ENCODE results near the gene MAP3K4. TPM values are rescaled to one million over a fixed set of nuclear protein-coding genes. Genes with fewer than 3 reads are reported as not detected.
A peak's percentile ranks its signal among the peaks of the same experiment; 100 is the strongest.

Gene MAP3K4
- total RNA-seq, 1 experiment from 2014 or later = 27.9 TPM

DNA sequence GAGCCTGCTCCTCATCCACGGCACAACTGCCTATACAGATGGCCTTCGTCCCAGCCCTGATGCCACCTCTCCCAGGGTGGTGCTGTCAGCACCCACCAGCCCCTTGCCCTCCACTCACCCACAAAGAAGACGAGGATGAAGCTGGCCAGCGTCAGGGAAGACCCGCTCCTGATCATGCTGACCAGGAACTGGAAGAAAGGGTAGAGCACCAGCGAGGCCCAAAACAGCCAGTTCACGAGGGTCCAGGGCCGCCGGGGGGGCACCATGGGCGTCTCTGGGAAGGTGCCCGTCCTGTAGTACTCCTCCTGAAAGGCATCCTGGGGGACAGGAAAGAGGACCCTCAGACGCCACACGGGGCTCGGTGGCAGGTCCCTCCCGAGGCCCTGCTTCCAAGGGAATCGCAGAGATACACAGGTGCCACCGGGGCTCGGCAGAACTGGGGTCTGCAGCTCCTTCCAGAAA lies 147.8 kb downstream of the MAP3K4 start:
- H3K27ac ChIP-seq (ENCODE audit: low read length) = peak overlapping the region; percentile 86
- H3K4me2 ChIP-seq (ENCODE audit: low read length) = no peak overlapping the region
- intact Hi-C loops (cut with micrococcal nuclease) = loop anchor here (10.0 kb wide), 1 partner anchor 145 kb away; the partner anchor contains the start of gene MAP3K4
- BruUV-seq (replicated peaks) = no TSS peak
- no peaks in the 10 kb centered on the region for H3K36me3 ChIP-seq (ENCODE audit: low read depth, low read length)
- H3K9me3 ChIP-seq (ENCODE audit: low read length) = no peaks in the 10 kb centered on the region
- H3K79me2 ChIP-seq (ENCODE audit: low read length) = no peaks in the 10 kb centered on the region
- no peaks in the 10 kb centered on the region for H3F3A ChIP-seq (ENCODE audit: low read length, unreplicated experiment)
- H3K9me2 ChIP-seq (replicated peaks; ENCODE audit: low read length) = no peaks in the 10 kb centered on the region
- no peak for DNase-seq
- no peak overlapping the region for H2AFZ ChIP-seq (ENCODE audit: low read length)
- H3K9ac ChIP-seq (ENCODE audit: low read length) = peak overlapping the region; percentile 73
- H3K4me1 ChIP-seq (ENCODE audit: insufficient read depth, low read length) = peaks cover 39% of the 10 kb centered on the region
- TF ChIP-seq EZH2phosphoT487 (IDR thresholded peaks at IDR 0.05; ENCODE audit: borderline replicate concordance, low read length) = no peak
- TF ChIP-seq, protein P1, sequence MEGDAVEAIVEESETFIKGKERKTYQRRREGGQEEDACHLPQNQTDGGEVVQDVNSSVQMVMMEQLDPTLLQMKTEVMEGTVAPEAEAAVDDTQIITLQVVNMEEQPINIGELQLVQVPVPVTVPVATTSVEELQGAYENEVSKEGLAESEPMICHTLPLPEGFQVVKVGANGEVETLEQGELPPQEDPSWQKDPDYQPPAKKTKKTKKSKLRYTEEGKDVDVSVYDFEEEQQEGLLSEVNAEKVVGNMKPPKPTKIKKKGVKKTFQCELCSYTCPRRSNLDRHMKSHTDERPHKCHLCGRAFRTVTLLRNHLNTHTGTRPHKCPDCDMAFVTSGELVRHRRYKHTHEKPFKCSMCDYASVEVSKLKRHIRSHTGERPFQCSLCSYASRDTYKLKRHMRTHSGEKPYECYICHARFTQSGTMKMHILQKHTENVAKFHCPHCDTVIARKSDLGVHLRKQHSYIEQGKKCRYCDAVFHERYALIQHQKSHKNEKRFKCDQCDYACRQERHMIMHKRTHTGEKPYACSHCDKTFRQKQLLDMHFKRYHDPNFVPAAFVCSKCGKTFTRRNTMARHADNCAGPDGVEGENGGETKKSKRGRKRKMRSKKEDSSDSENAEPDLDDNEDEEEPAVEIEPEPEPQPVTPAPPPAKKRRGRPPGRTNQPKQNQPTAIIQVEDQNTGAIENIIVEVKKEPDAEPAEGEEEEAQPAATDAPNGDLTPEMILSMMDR (conservative IDR thresholded peaks at IDR 0.05; ENCODE audit: low read depth, low read length) = no peak
- TF ChIP-seq EZH2 (IDR thresholded peaks at IDR 0.05; ENCODE audit: low read length, unreplicated experiment) = no peak
- H3K4me3 ChIP-seq (ENCODE audit: low read length) = no peak overlapping the region
- H4K20me1 ChIP-seq (ENCODE audit: low read length) = no peaks in the 10 kb centered on the region
- no peaks in the 10 kb centered on the region for H3K27me3 ChIP-seq (ENCODE audit: low read length)
- ChIA-PET POLR2A (ENCODE audit: unreplicated experiment) (no interaction called here), CTCF (interaction anchor here (0.8 kb wide), 1 partner anchor 232 kb away, joined by 5 read pairs; no protein-coding TSS in a partner anchor)
- no peak for ATAC-seq

DNA sequence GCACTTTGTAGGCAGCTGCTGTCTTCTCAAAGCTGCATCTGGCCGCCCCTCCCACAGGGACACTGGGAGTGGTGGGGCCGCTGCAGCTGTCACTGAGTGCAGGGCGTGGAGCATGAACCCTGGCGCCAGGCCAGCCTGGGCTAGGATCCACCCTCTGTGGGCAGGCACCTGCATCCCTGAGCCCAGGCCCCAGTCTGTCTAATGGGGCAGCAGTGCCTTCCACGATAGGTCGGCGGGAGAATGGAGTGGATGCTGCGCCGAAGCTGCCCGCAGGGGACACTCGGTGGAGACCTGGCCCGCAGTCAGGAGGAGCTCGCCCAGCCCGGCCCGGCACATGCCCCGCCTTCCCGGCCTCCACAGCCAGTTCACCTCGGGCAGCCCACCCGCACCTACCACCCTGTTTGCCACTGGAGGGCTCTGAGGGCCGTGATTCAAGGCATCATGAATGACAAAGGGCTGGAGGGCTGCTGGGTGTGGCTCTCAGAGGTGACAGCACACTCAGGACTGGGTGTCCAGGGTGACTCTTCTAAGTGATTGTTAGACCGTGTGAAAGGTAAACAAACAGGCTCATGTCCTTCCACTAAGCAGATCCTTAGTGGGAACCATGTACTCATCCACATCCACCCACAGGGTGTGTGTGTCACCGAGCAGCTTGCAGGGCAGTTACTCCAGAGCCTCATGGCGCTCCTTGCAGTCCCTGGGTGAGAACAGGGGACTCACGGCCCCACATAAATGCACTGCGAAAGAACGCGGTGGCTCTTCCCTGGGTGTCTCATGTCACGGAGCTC lies 148.4 kb downstream of the MAP3K4 start:
- no peaks in the 10 kb centered on the region for H3K36me3 ChIP-seq (ENCODE audit: low read depth, low read length)
- DNase-seq = peak; percentile 50
- intact Hi-C loops (cut with micrococcal nuclease) = loop anchor here (10.0 kb wide), 1 partner anchor 145 kb away; the partner anchor contains the start of gene MAP3K4
- H3K4me2 ChIP-seq (ENCODE audit: low read length) = no peak overlapping the region
- H3K79me2 ChIP-seq (ENCODE audit: low read length) = no peaks in the 10 kb centered on the region
- no peaks in the 10 kb centered on the region for H3F3A ChIP-seq (ENCODE audit: low read length, unreplicated experiment)
- H3K4me1 ChIP-seq (ENCODE audit: insufficient read depth, low read length) = peaks cover 33% of the 10 kb centered on the region
- CTCF ChIA-PET = interaction anchor here (0.8 to 0.9 kb wide), 2 partner anchors 231 to 234 kb away, joined by 3 to 5 read pairs; no protein-coding TSS in a partner anchor
- H3K9ac ChIP-seq (ENCODE audit: low read length) = peak overlapping the region; percentile 73
- H3K27ac ChIP-seq (ENCODE audit: low read length) = peak overlapping the region; percentile 86
- no peaks in the 10 kb centered on the region for H4K20me1 ChIP-seq (ENCODE audit: low read length)
- H3K27me3 ChIP-seq (ENCODE audit: low read length) = no peaks in the 10 kb centered on the region
- no peak overlapping the region for H2AFZ ChIP-seq (ENCODE audit: low read length)
- H3K9me3 ChIP-seq (ENCODE audit: low read length) = no peaks in the 10 kb centered on the region
- no TSS peak for BruUV-seq (replicated peaks)
- H3K9me2 ChIP-seq (replicated peaks; ENCODE audit: low read length) = no peaks in the 10 kb centered on the region
- TF ChIP-seq EZH2 (IDR thresholded peaks at IDR 0.05; ENCODE audit: low read length, unreplicated experiment) = no peak
- TF ChIP-seq, protein P1 (conservative IDR thresholded peaks at IDR 0.05; ENCODE audit: low read depth, low read length) = 0 out of 2 replicates have a peak, but pooled peaks have one; percentile 31
- no peak overlapping the region for H3K4me3 ChIP-seq (ENCODE audit: low read length)
- POLR2A ChIA-PET (ENCODE audit: unreplicated experiment) = no interaction called here
- peak; percentile 67 for ATAC-seq

DNA sequence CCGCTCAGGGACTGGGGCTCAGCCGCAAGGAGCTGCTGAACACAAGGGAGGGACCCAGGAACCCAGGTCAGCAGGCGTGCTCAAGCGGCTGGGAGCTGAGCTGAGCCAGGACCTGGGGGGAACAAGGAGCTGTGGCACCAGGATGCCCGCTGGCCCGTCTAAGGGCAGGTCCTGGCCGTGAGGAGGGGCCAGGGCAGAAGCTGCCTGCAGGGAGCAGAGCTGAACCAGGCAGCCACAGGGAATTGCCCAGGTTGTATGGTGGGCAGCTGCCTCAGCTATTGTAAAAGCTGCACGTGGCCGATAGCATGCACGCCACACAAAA lies 148.9 kb downstream of the MAP3K4 start:
- H3K9me3 ChIP-seq (ENCODE audit: low read length) = no peaks in the 10 kb centered on the region
- H3K9me2 ChIP-seq (replicated peaks; ENCODE audit: low read length) = no peaks in the 10 kb centered on the region
- H3K79me2 ChIP-seq (ENCODE audit: low read length) = no peaks in the 10 kb centered on the region
- TF ChIP-seq EZH2 (IDR thresholded peaks at IDR 0.05; ENCODE audit: low read length, unreplicated experiment) (no peak), EZH2phosphoT487 (IDR thresholded peaks at IDR 0.05; ENCODE audit: borderline replicate concordance, low read length) (no peak)
- TF ChIP-seq, protein P1 (conservative IDR thresholded peaks at IDR 0.05; ENCODE audit: low read depth, low read length) = no peak
- BruUV-seq (replicated peaks) = no TSS peak
- H3K36me3 ChIP-seq (ENCODE audit: low read depth, low read length) = no peaks in the 10 kb centered on the region
- no peaks in the 10 kb centered on the region for H4K20me1 ChIP-seq (ENCODE audit: low read length)
- no peak overlapping the region for H2AFZ ChIP-seq (ENCODE audit: low read length)
- H3K9ac ChIP-seq (ENCODE audit: low read length) = peak overlapping the region; percentile 62
- ATAC-seq (no peak; the same call in 1 of the 2 replicates), DNase-seq (no peak)
- ChIA-PET CTCF (interaction anchor here (0.9 kb wide), 1 partner anchor 234 kb away, joined by 3 read pairs; no protein-coding TSS in a partner anchor), POLR2A (ENCODE audit: unreplicated experiment) (no interaction called here)
- H3K4me3 ChIP-seq (ENCODE audit: low read length) = no peak overlapping the region
- H3K27ac ChIP-seq (ENCODE audit: low read length) = peak overlapping the region; percentile 81
- peaks cover 28% of the 10 kb centered on the region for H3K4me1 ChIP-seq (ENCODE audit: insufficient read depth, low read length)
- no peak overlapping the region for H3K4me2 ChIP-seq (ENCODE audit: low read length)
- no peaks in the 10 kb centered on the region for H3K27me3 ChIP-seq (ENCODE audit: low read length)
- intact Hi-C loops (cut with micrococcal nuclease) = no loop called here
- no peaks in the 10 kb centered on the region for H3F3A ChIP-seq (ENCODE audit: low read length, unreplicated experiment)
